GM21367 (cell line): ENCODE results near the gene RELA.

ENCODE experiments used
- ATAC-seq: cut with Tn5 transposase; IDR thresholded peaks from one replicate; pipeline ENCODE4 v1.9.1; 2021; ENCODE audit not compliant: unreplicated experiment

Gene RELA

GRCh38 chr11:65634440-65634839 lies 28.3 kb downstream of the RELA start:
- no peak for ATAC-seq

GRCh38 chr11:65634109-65634436 lies 28.6 kb downstream of the RELA start:
- no peak for ATAC-seq

GRCh38 chr11:65633390-65634108 lies 29.2 kb downstream of the RELA start:
- ATAC-seq: no peak

GRCh38 chr11:65630215-65630614 lies 32.5 kb downstream of the RELA start:
- ATAC-seq: no peak

- ATAC-seq: no peak
These were observed 33.1 kb downstream of the RELA start for GRCh38 chr11:65629579-65629978.

GRCh38 chr11:65627202-65627601 lies 35.5 kb downstream of the RELA start:
- no peak for ATAC-seq

- ATAC-seq: no peak
These were observed 36.9 kb downstream of the RELA start for GRCh38 chr11:65625628-65626342.

GRCh38 chr11:65624931-65625627 lies 37.6 kb downstream of the RELA start:
- no peak for ATAC-seq

GRCh38 chr11:65623852-65624616 lies 38.7 kb downstream of the RELA start:
- no peak for ATAC-seq

- ATAC-seq: no peak
These were observed 39.5 kb downstream of the RELA start for GRCh38 chr11:65623177-65623576.

- ATAC-seq: no peak
These were observed 40.7 kb downstream of the RELA start for GRCh38 chr11:65622011-65622410.

- no peak for ATAC-seq
These were observed 41.3 kb downstream of the RELA start for GRCh38 chr11:65621460-65621859.

- ATAC-seq: no peak
These were observed 42.0 kb downstream of the RELA start for GRCh38 chr11:65620666-65621065.

- no peak for ATAC-seq
These were observed 43.3 kb downstream of the RELA start for GRCh38 chr11:65619281-65619928.

- no peak for ATAC-seq
These were observed 44.0 kb downstream of the RELA start for GRCh38 chr11:65618763-65619162.

- no peak for ATAC-seq
These were observed 44.5 kb downstream of the RELA start for GRCh38 chr11:65617990-65618751.

GRCh38 chr11:65617136-65617850 lies 45.4 kb downstream of the RELA start:
- no peak for ATAC-seq

GRCh38 chr11:65616575-65617001 lies 46.1 kb downstream of the RELA start:
- ATAC-seq: no peak

GRCh38 chr11:65615950-65616574 lies 46.7 kb downstream of the RELA start:
- no peak for ATAC-seq
